Mesenchymal stem cell (in vitro differentiated cells and primary cell): ENCODE measurements around the gene OSBPL1A. TPM values are rescaled to one million over a fixed set of nuclear protein-coding genes. Genes with fewer than 3 reads are reported as not detected.

Experiments used
- DNase-seq: peaks from one replicate; pipeline ENCODE4 v3.0.0-alpha.2; 2013
- H2AFZ ChIP-seq: one replicate; pipeline ENCODE4 v1.6.1; 2013; ENCODE audit warnings: low read depth, mild to moderate bottlenecking, control low read depth, inconsistent platforms, low read length, moderate library complexity
- H2AK5ac ChIP-seq: 2 replicates; pipeline ENCODE4 v1.6.1; 2013; ENCODE audit warnings: low read length, moderate library complexity, mild to moderate bottlenecking, inconsistent platforms; ENCODE audit not compliant: severe bottlenecking
- H2BK120ac ChIP-seq: one replicate; pipeline ENCODE4 v1.6.1; 2013; ENCODE audit warnings: low read depth, mild to moderate bottlenecking, inconsistent platforms, low read length, moderate library complexity
- H2BK12ac ChIP-seq, 2 experiments: one replicate each; pipeline ENCODE4 v1.6.1; 2013; ENCODE audit warnings: inconsistent platforms in 2 of 2, low read length in 2 of 2, mild to moderate bottlenecking in 2 of 2, moderate library complexity in 2 of 2, control low read depth in 1 of 2
- H2BK15ac ChIP-seq: one replicate; pipeline ENCODE4 v1.6.1; 2013; ENCODE audit warnings: mild to moderate bottlenecking, low read depth, inconsistent platforms; ENCODE audit not compliant: poor library complexity, severe bottlenecking
- H2BK5ac ChIP-seq: 2 replicates; pipeline ENCODE4 v1.6.1; 2013; ENCODE audit warnings: low read depth, mild to moderate bottlenecking, low read length, control low read depth, inconsistent platforms; ENCODE audit not compliant: poor library complexity, severe bottlenecking
- H3K14ac ChIP-seq, 2 experiments: one replicate each; pipeline ENCODE4 v1.6.1; 2013; ENCODE audit warnings: inconsistent platforms in 2 of 2, low read length in 2 of 2, control low read depth in 1 of 2, mild to moderate bottlenecking in 1 of 2, moderate library complexity in 1 of 2
- H3K18ac ChIP-seq, 2 experiments: one replicate each; pipeline ENCODE4 v1.6.1; 2013; ENCODE audit warnings: inconsistent platforms in 2 of 2, low read length in 2 of 2, control low read depth in 1 of 2, low read depth in 1 of 2, mild to moderate bottlenecking in 1 of 2
- H3K23ac ChIP-seq, 2 experiments: one replicate each; pipeline ENCODE4 v1.6.1; 2013; ENCODE audit warnings: inconsistent platforms in 2 of 2, low read length in 2 of 2, mild to moderate bottlenecking in 2 of 2, moderate library complexity in 2 of 2, control low read depth in 1 of 2
- H3K27ac ChIP-seq: 2 replicates; pipeline ENCODE4 v1.5.1; 2013; ENCODE audit warnings: mild to moderate bottlenecking, moderate library complexity, low read length, control low read depth, inconsistent platforms; ENCODE audit not compliant: poor library complexity, severe bottlenecking
- H3K27me3 ChIP-seq, 2 experiments: 2 replicates each; pipeline versions ENCODE4 v1.6.1 to v1.7.0; 2013; ENCODE audit warnings: low read length in 2 of 2, mild to moderate bottlenecking in 2 of 2, moderate library complexity in 2 of 2, control low read depth in 1 of 2, inconsistent platforms in 1 of 2; ENCODE audit not compliant: control insufficient read depth in 1 of 2, insufficient read depth in 1 of 2
- H3K36me3 ChIP-seq, 2 experiments: 2 replicates each; pipeline versions ENCODE4 v1.6.1 to v1.7.0; 2013; ENCODE audit warnings: low read length in 2 of 2, control low read depth in 1 of 2, inconsistent platforms in 1 of 2, low read depth in 1 of 2, mild to moderate bottlenecking in 1 of 2; ENCODE audit not compliant: insufficient read depth in 2 of 2, control insufficient read depth in 1 of 2
- H3K4ac ChIP-seq, 2 experiments: one replicate each; pipeline ENCODE4 v1.6.1; 2013; ENCODE audit warnings: inconsistent platforms in 2 of 2, low read length in 2 of 2, mild to moderate bottlenecking in 2 of 2, moderate library complexity in 2 of 2, control low read depth in 1 of 2, low read depth in 1 of 2
- H3K4me1 ChIP-seq: 2 replicates; pipeline ENCODE4 v1.6.1; 2013; ENCODE audit warnings: low read depth, low read length, control low read depth; ENCODE audit not compliant: control insufficient read depth, insufficient read depth
- H3K4me2 ChIP-seq: 2 replicates; pipeline ENCODE4 v1.6.1; 2013; ENCODE audit warnings: low read length, mild to moderate bottlenecking, inconsistent platforms; ENCODE audit not compliant: poor library complexity, severe bottlenecking
- H3K4me3 ChIP-seq, 2 experiments: 2 replicates each; pipeline versions ENCODE4 v1.5.1 to v1.7.0; 2013; ENCODE audit warnings: low read length in 2 of 2, mild to moderate bottlenecking in 2 of 2, control low read depth in 1 of 2, low read depth in 1 of 2; ENCODE audit not compliant: insufficient read depth in 1 of 2
- H3K79me1 ChIP-seq: replicated peaks from 2 replicates; pipeline ENCODE4 v1.6.1; 2013; ENCODE audit warnings: mild to moderate bottlenecking, control low read depth, low read length, inconsistent platforms; ENCODE audit not compliant: poor library complexity, severe bottlenecking
- H3K9ac ChIP-seq: 2 replicates; pipeline ENCODE4 v1.7.0; 2013; ENCODE audit warnings: mild to moderate bottlenecking, low read length, moderate library complexity
- H3K9me3 ChIP-seq: 2 replicates; pipeline ENCODE4 v1.7.0; 2013; ENCODE audit warnings: mild to moderate bottlenecking, low read length; ENCODE audit not compliant: control insufficient read depth
- H4K8ac ChIP-seq: one replicate; pipeline ENCODE4 v1.6.1; 2013; ENCODE audit warnings: inconsistent platforms, mild to moderate bottlenecking, low read length, moderate library complexity
- H4K91ac ChIP-seq: one replicate; pipeline ENCODE4 v1.6.1; 2013; ENCODE audit warnings: mild to moderate bottlenecking, low read length, inconsistent platforms
- WGBS: methylation state at CpG from one replicate; pipeline ENCODE4 v1.1.7; 2013; ENCODE audit warnings: mixed read lengths; 5-methylcytosine and 5-hydroxymethylcytosine counted together
- polyA plus RNA-seq, 2 experiments: library from polyadenylated mRNA; stranded (reverse); fragments of 200-250 nt; gene quantifications; one replicate each; pipeline ENCODE4 v1.2.3, GENCODE V29; 2013

Gene OSBPL1A
- 34.9 TPM for polyA plus RNA-seq (2013, experiment 1 of 2)
- 34.9 TPM for polyA plus RNA-seq (2013, experiment 2 of 2)

- Histone ChIP-seq H3K18ac (peak within 1 kb of the TSS; percentile 59 to 88), H3K9ac (peak within 1 kb of the TSS; percentile 89), H2BK15ac (peak within 1 kb of the TSS; percentile 56), H3K14ac (peak within 1 kb of the TSS in 1 of 2 experiments; percentile 68), H3K4me3 (peak within 1 kb of the TSS; percentile 75 to 79), H3K79me1 (no peaks in the 10 kb centered on the region), H3K4ac (peak within 1 kb of the TSS; percentile 71 to 85), H4K8ac (peak within 1 kb of the TSS; percentile 95), H3K23ac (peak within 1 kb of the TSS in 1 of 2 experiments; percentile 84), H2BK5ac (peak within 1 kb of the TSS; percentile 40), H3K4me2 (peak within 1 kb of the TSS; percentile 85), H3K9me3 (no peaks in the 10 kb centered on the region), H3K27me3 (no peaks in the 10 kb centered on the region), H3K4me1 (peaks cover 4% of the 10 kb centered on the region), H2BK12ac (peak within 1 kb of the TSS; percentile 38 to 67), H2AFZ (peak within 1 kb of the TSS; percentile 65), H4K91ac (peak within 1 kb of the TSS; percentile 23), H2AK5ac (no peak within 1 kb of the TSS), H2BK120ac (peak within 1 kb of the TSS; percentile 22), H3K27ac (peak within 1 kb of the TSS; percentile 80), H3K36me3 (no peaks in the 10 kb centered on the region)
- WGBS = 3% methylated on average over 26 of the region's 55 CpGs
- DNase-seq = peak; percentile 94
Observed at GRCh38 chr18:24397694-24398368, at the start of gene OSBPL1A. Gene OSBPL1A, minus strand, starts transcription at chr18:24397824. Its CDS starts 20,291 bp downstream, at chr18:24377533.

- no peaks in the 10 kb centered on the region for H3K9me3 ChIP-seq
- H3K27me3 ChIP-seq = no peaks in the 10 kb centered on the region
- H2BK12ac ChIP-seq = no peak overlapping the region
- H3K9ac ChIP-seq = no peak overlapping the region
- no peak overlapping the region for H3K18ac ChIP-seq
- no peak overlapping the region for H4K91ac ChIP-seq
- H2BK120ac ChIP-seq = no peak overlapping the region
- no peak overlapping the region for H2BK5ac ChIP-seq
- no peak overlapping the region for H2AFZ ChIP-seq
- H3K27ac ChIP-seq = no peak overlapping the region
- no CpG with 5 or more reads among the region's 1 CpG for WGBS
- H2BK15ac ChIP-seq = no peak overlapping the region
- H3K4me1 ChIP-seq = no peaks in the 10 kb centered on the region
- no peak overlapping the region for H3K4ac ChIP-seq
- H3K79me1 ChIP-seq = no peaks in the 10 kb centered on the region
- peaks cover 7 to 98% of the 10 kb centered on the region in 2 experiments for H3K36me3 ChIP-seq
- no peak overlapping the region for H4K8ac ChIP-seq
- peak; percentile 6 for DNase-seq
- H3K23ac ChIP-seq = no peak overlapping the region
- no peak overlapping the region for H3K4me3 ChIP-seq
- no peak overlapping the region for H3K14ac ChIP-seq
- H3K4me2 ChIP-seq = no peak overlapping the region
- H2AK5ac ChIP-seq = no peak overlapping the region
Observed at GRCh38 chr18:24446953-24447538, 49.4 kb upstream of the OSBPL1A start.

GRCh38 chr18:24446453-24446852, 48.8 kb upstream of the OSBPL1A start:
- H3K27me3 ChIP-seq = no peaks in the 10 kb centered on the region
- no peaks in the 10 kb centered on the region for H3K4me1 ChIP-seq
- H3K14ac ChIP-seq = no peak overlapping the region
- no peak overlapping the region for H2BK12ac ChIP-seq
- no peak overlapping the region for H3K23ac ChIP-seq
- H2BK15ac ChIP-seq = no peak overlapping the region
- H4K8ac ChIP-seq = no peak overlapping the region
- H3K9ac ChIP-seq = no peak overlapping the region
- no peaks in the 10 kb centered on the region for H3K9me3 ChIP-seq
- no peak overlapping the region for H3K4ac ChIP-seq
- 83% methylated on average over 1 of the region's 1 CpG for WGBS
- H2BK120ac ChIP-seq = no peak overlapping the region
- no peak overlapping the region for H3K27ac ChIP-seq
- peaks cover 7 to 97% of the 10 kb centered on the region in 2 experiments for H3K36me3 ChIP-seq
- no peak overlapping the region for H4K91ac ChIP-seq
- H2AFZ ChIP-seq = no peak overlapping the region
- DNase-seq = no peak
- H2AK5ac ChIP-seq = no peak overlapping the region
- no peak overlapping the region for H3K4me3 ChIP-seq
- no peaks in the 10 kb centered on the region for H3K79me1 ChIP-seq
- no peak overlapping the region for H3K18ac ChIP-seq
- H3K4me2 ChIP-seq = no peak overlapping the region
- H2BK5ac ChIP-seq = no peak overlapping the region

- H3K79me1 ChIP-seq = peaks cover 3% of the 10 kb centered on the region
- no peak overlapping the region for H2BK12ac ChIP-seq
- no peak overlapping the region for H4K8ac ChIP-seq
- no peak overlapping the region for H2BK120ac ChIP-seq
- no peak overlapping the region for H3K18ac ChIP-seq
- H3K36me3 ChIP-seq = peaks cover 6 to 93% of the 10 kb centered on the region in 2 experiments
- no peak overlapping the region for H2BK15ac ChIP-seq
- H3K4ac ChIP-seq = no peak overlapping the region
- no peak overlapping the region for H2AFZ ChIP-seq
- no peak overlapping the region for H3K14ac ChIP-seq
- DNase-seq = no peak
- H3K9me3 ChIP-seq = no peaks in the 10 kb centered on the region
- H3K9ac ChIP-seq = no peak overlapping the region
- no peak overlapping the region for H4K91ac ChIP-seq
- H2AK5ac ChIP-seq = no peak overlapping the region
- H3K4me3 ChIP-seq = no peak overlapping the region
- no peaks in the 10 kb centered on the region for H3K4me1 ChIP-seq
- 98% methylated on average over 2 of the region's 2 CpGs for WGBS
- H3K27me3 ChIP-seq = no peaks in the 10 kb centered on the region
- no peak overlapping the region for H3K4me2 ChIP-seq
- no peak overlapping the region for H2BK5ac ChIP-seq
- no peak overlapping the region for H3K23ac ChIP-seq
- no peak overlapping the region for H3K27ac ChIP-seq
Observed at GRCh38 chr18:24443870-24444269, 46.2 kb upstream of the OSBPL1A start.
